Measurements from ENCODE around the gene SLC6A15.

Gene SLC6A15

DNA sequence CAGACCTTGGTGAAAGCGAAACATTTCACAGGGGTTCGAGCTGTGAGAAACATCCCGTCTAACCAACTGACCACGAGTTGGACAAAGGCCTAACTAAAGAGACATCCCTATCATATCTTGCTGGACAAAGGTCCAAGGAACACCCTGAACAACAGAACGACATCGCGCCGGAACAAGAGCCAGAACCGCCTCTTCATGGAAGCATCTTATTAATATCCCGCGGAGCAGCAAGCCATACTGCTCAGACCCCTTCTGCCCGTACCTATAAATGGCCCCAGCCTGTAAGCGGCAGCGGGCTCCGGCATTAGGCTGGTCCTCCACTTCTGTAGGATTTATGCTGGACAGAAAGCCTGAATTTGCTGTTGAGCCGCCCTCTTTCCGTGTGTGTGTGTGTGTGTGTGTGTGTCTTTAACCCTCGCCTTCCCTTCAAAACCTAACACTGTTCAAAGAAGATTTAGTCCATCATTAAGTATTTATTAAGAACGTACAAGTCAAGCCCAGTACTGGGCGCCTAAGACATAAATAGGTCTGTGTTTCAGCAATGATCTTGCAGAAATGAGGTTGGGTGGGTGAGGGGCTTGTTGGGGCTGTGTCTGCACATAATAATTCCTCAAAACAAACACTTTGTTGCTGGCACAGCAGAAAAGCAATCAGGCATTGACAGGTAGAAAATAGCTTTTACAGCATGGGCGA, 1.9 kb downstream of the SLC6A15 start:
- no peak for TF ChIP-seq POLR2A (IDR thresholded peaks at IDR 0.05; ENCODE audit: low read depth, low read length)
- no peak for FAIRE-seq
- no peak for DNase-seq (ENCODE audit: insufficient read length, low spot score)

DNA sequence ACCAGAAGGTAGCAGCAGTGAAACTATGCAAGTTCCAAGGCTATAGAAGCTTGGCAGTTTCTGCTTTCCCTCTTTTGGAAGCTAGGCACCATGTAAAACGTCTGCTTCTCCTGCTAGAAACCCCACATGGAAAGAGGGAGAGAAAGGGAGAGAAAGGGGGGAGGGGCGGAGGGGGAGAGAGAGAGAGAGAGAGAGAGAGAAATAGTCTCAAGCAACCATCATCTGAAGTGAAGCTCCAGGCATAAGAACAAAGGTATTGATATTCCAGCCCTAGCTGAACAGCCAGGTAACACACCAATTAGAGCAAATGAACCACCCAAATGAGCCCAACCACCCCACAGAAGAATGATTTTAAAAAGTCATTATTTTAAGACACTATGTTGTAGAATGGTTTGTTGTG, 8.5 kb downstream of the SLC6A15 start:
- DNase-seq (ENCODE audit: insufficient read length, low spot score) (no peak), FAIRE-seq (no peak)
- TF ChIP-seq POLR2A (IDR thresholded peaks at IDR 0.05; ENCODE audit: low read depth, low read length), result no peak

DNA sequence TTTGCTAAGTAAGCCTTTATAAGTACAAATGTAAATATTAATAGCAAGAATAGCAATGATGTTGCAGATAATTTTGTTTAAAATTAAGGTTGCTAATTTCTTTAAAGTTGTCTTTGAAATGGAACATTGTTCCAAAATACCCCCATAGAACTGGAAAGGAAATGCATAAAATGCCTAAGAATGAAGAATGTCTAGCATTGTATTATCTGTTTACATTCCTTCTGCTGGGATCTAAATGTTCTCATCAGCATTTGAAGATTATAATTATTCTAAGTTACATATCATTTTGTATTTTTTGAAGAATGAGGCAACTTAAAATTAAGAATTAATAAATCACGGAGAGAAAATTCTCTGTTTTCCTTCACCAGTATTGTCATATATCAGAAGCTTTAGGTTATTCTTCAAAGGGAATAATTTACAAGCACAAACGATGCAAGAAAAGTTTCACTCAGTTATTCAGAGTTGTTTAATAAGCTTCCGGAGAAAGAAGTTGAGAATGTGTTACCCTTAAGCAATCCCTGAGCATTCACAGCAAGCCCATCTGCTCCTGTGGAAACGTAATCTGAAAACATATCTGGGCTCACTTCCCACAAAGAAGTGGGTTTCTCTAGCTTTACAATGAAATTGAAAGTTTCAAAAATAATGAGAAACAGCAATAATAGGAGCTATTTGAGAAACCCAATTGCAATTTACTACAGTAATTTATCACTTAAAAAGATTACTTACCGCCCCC, 21.3 kb downstream of the SLC6A15 start:
- DNase-seq (ENCODE audit: insufficient read length, low spot score), result no peak
- FAIRE-seq, result no peak
- TF ChIP-seq POLR2A (IDR thresholded peaks at IDR 0.05; ENCODE audit: low read depth, low read length), result no peak

DNA sequence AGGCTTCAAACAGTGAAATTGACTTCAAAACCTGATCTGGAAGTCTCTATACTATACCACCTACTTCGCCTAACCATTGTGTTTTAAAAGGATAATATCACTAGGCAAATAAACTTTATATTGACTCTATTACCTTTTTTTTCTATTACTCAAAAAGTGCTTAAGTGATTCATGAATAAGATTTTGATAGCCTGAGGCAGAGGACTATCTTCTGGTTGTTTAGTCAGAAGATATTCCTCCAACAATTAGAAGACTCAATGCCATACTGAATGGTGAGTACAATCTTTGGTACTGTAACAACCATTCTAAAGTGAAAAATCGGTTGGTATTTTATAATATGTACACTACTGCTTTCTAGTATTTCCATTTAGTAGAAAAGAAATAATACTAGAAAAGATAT, 22.8 kb downstream of the SLC6A15 start:
- no peak for TF ChIP-seq POLR2A (IDR thresholded peaks at IDR 0.05; ENCODE audit: low read depth, low read length)
- DNase-seq (ENCODE audit: insufficient read length, low spot score) (no peak), FAIRE-seq (no peak)

DNA sequence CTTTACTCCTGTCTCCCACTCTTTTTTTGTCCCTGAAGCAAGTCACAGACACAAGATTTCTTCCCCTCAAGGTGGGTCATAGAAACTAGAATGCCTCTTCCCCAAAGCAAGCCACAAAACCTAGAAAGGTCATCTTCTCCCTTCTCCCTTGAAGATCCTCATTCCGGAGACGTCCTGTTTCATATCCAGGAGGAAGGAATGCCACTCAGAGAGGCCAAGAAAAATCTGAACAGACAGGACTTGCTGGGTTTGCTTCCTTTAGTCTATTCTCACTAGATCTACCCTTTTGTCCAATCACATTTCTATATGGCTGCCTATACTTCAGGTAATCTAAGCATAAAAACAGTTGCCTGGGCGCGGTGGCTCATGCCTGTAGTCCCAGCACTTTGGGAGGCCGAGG, 23.7 kb downstream of the SLC6A15 start:
- FAIRE-seq, result no peak
- TF ChIP-seq POLR2A (IDR thresholded peaks at IDR 0.05; ENCODE audit: low read depth, low read length), result no peak
- DNase-seq (ENCODE audit: insufficient read length, low spot score), result no peak

DNA sequence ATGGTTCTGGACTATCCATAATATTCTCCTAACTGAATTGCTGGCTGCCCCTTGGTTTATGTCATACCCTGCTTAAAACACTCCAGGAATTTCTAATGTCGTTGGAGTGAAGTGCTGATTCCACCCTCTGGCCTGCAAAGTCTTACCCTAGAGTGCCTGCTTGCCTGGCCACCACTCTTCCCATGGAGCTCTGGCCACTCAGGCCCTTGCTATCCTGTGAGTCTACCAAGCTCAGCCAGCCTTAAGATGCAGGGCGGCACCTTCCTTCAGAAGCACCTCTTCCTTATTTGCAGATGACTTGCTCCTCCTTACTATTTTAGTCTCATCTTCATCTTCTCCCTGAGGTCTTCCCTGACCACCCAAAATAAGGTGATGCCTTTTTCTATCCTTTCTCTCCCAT, 35.3 kb downstream of the SLC6A15 start:
- DNase-seq (ENCODE audit: insufficient read length, low spot score), result no peak
- TF ChIP-seq POLR2A (IDR thresholded peaks at IDR 0.05; ENCODE audit: low read depth, low read length), result no peak
- no peak for FAIRE-seq

DNA sequence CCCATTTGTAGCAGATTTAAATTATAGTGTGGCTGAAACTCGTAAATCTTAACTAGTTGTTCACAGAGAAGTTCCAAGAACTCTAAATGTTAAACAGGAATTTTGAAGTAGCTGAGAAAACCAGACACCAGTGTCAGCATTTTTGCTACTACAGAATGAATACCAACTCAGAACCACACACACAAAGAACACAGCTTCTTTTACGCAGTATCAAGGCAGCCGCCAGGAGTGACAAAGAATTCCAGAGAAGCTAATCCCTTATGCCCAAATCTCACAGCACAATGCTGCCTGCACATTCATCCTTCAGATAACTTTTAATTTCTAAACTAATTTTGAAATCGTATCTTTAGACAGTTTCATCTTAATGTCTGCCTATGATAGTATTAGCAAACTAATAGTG, 37.4 kb downstream of the SLC6A15 start:
- no peak for FAIRE-seq

DNA sequence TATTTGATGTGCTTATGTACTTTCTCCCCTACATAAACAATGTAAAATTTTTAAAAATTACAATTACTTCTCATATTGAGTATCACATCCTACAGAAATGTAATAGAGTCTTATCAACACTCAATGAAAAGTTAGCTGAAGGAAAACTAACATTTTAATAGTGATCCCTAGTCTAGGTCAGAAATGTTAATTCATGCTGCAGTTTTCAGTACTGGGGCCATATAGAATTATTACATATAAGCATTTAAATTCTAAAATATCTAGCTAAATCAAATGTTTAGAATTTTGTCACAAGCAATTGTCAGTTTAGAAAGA, 37.8 kb downstream of the SLC6A15 start:
- no peak for FAIRE-seq
- TF ChIP-seq POLR2A (IDR thresholded peaks at IDR 0.05; ENCODE audit: low read depth, low read length), result no peak
- DNase-seq (ENCODE audit: insufficient read length, low spot score), result no peak

More for the DNA sequence above, 37.4 kb downstream of the SLC6A15 start:
- TF ChIP-seq POLR2A (IDR thresholded peaks at IDR 0.05; ENCODE audit: low read depth, low read length), result no peak
- DNase-seq (ENCODE audit: insufficient read length, low spot score), result no peak

DNA sequence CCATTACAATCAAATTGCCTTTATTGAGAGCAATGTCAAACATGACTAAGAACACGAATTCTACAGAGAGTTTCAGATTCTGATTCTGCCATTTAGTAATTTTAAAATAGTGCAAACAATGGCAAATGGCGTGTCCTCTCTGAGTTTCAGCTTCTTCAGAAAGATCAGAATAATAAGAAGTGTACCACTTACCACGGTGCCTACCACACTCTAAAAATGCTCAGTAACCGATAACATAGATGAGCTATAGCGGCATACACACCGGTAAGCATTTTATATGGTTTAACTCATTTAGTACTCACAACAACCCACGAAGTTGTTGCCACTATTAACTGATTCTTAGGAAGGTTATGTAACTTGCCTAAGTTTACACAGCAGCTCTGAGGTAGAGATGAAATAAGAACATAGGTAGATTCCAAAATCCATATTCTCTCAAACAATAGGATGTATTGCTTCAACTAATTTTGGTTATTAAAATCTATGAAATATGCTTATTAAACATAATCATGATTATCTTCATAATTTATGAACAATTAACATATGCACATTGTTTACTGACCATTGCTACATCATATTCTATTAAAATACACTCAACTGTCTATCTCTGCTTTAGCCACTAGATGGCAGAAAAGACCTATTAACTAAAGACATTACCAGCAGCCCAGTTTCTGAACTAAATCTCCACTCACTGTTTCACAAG, 38.3 kb downstream of the SLC6A15 start:
- peak; percentile 62 for FAIRE-seq
- no peak for DNase-seq (ENCODE audit: insufficient read length, low spot score)
- no peak for TF ChIP-seq POLR2A (IDR thresholded peaks at IDR 0.05; ENCODE audit: low read depth, low read length)

DNA sequence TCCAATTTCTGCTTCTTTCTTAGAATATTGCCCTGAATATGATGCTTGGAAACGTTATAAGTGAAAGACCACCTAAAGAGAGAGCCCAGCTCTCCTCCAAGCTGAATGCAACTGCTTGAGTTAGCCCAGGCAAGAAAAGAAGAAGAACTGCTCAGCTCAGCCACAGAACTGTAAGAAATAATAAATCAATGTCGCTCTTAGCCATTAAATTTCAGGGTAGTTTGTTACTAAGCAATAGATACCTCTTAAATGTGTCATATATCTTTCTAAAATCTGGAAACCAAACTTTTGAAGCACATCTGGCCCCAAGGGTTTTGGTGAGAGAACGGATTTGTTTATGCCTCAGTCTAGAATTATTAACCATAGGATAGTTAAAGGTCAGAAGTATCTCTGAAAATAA, 50.4 kb downstream of the SLC6A15 start:
- DNase-seq (ENCODE audit: insufficient read length, low spot score), result no peak
- FAIRE-seq, result no peak
- no peak for TF ChIP-seq POLR2A (IDR thresholded peaks at IDR 0.05; ENCODE audit: low read depth, low read length)

DNA sequence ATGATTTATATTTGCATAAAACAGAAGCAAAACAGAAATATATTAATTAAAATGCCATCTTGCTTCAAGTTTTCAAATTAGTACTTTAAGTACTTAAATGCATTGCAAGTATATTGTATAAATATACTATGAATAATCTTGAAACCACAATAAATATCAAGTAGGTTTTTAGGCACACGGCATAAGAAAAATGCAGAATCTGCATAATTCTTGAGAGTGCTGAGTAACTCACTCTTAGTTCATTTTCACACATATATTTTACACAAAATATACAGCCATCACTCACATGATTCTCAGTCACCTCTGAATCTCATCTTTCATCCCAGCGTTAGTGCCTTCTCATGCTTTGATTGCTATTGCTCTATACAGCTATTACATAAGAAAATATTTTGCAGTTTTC, 51.9 kb downstream of the SLC6A15 start:
- DNase-seq (ENCODE audit: insufficient read length, low spot score), result no peak
- TF ChIP-seq POLR2A (IDR thresholded peaks at IDR 0.05; ENCODE audit: low read depth, low read length), result no peak
- FAIRE-seq, result no peak

DNA sequence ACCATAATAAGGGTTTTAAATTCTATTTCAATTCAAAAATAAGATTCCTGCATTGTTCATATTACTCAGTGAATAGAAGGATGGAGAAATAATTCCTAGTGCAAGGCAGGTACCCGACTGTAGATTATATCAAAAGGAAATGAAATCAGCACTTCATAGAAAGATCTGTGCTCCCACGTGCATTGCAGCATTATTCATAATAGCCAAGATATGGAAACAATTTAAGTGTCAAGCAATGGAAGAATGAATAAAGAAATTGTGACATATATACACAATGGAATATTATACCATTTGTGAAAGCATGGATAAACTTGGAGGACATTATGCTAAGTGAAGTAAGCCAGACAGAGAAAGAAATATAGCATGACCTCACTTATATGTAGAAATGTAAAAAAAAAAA, 53.8 kb downstream of the SLC6A15 start:
- no peak for TF ChIP-seq POLR2A (IDR thresholded peaks at IDR 0.05; ENCODE audit: low read depth, low read length)
- FAIRE-seq (no peak), DNase-seq (ENCODE audit: insufficient read length, low spot score) (no peak)

DNA sequence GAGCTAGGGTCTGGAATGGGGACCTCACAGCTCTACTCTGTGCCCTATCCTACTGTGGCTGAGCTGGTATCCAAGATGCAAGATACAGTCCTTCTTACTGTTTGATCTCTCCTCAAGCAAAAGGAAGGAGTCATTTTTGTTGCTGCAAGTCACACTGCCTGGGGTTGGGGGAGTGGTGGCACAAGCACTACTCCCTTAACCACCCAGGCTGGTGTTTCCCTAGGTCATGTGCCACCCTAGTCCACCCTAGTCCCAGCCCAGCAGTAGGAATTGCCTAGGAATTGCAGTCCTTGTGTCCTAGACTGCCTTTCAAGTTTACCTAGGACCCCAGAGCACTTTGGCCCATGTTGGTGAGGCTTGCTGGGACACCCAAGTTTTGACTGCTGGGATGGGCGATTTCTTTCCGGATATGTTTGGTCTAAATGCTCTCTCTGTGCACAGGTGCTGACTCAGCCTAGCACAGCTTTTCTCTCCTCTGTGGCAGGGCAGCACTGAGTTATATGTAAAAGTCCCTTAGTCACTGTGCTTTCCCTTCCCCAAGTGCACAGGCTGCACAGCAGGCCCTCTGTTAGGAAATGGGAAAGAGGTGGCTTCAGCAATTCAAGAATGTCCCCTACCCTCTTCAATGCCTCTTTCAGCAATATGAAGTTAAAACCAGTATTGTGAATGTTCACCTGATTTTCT, 54.9 kb downstream of the SLC6A15 start:
- DNase-seq (ENCODE audit: insufficient read length, low spot score) (no peak), FAIRE-seq (peak; percentile 6)
- no peak for TF ChIP-seq POLR2A (IDR thresholded peaks at IDR 0.05; ENCODE audit: low read depth, low read length)

DNA sequence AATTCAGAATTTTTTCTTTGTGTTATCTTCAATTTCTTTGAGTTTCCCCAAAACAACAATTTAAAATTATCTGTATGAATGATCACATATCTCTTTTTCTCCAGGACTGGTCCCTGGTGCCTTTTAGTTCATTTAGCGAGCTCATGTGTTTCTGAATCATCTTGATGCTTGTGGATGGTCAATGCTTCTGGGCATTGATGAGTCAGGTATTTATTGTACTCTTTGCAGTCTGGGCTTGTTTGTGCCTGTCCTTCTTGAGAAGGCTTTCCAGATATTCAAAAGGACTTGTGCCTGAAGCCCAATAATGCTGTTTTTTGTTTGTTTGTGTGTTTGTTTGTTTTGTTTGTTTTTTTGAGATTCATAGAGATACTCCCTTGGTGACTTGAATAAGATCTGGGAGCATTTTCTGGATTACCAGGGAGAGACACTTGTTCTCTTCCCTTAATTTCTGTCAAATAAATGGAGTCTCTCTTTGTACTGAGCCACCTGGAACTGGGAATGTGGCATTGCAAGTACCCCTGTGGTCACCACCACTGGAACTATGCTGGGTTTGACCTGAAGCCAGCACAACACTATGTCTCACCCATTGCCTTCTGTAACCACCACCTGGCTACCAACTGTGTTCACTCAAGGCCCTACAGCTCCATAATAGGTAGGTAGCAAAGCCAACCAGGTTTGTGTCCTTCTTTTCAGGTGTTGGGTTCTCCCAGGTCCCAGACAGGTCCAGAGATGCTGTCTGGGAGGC, 56.3 kb downstream of the SLC6A15 start:
- DNase-seq (ENCODE audit: insufficient read length, low spot score) (no peak), FAIRE-seq (peak; percentile 82)
- no peak for TF ChIP-seq POLR2A (IDR thresholded peaks at IDR 0.05; ENCODE audit: low read depth, low read length)

Measured in H54 (cell line).